Tibial nerve (tissue), 4 donors: ENCODE data around the gene CORO1C.

Experiments
- CTCF ChIP-seq, 5 experiments: fragments of 200-600 bp in 3 of 5; fragments of 450-650 bp in 2 of 5; sonication (generic) in 3 of 5; IDR thresholded peaks; one replicate each; pipeline ENCODE4 v1.5.1; 2016 to 2019; ENCODE audit warnings: antibody characterized with exemption in 5 of 5, mild to moderate bottlenecking in 3 of 5, moderate library complexity in 2 of 5
- EP300 ChIP-seq, 2 donors: sonication (generic); formaldehyde crosslinking; IDR thresholded peaks; one replicate each; pipeline ENCODE4 v1.6.1; 2017; ENCODE audit warnings: antibody characterized with exemption in 2 of 2, mild to moderate bottlenecking in 1 of 2
- POLR2A ChIP-seq, 2 donors: fragments of 450-650 bp; IDR thresholded peaks; one replicate each; pipeline ENCODE4 v1.6.1; 2017; ENCODE audit warnings: antibody characterized with exemption in 2 of 2, mild to moderate bottlenecking in 2 of 2, moderate library complexity in 2 of 2

GRCh38 chr12:108622421-108622820 lies 108.9 kb downstream of the CORO1C start:
- TF ChIP-seq CTCF (IDR thresholded peaks at IDR 0.05) = no peak
- TF ChIP-seq POLR2A (IDR thresholded peaks at IDR 0.05) = no peak
- TF ChIP-seq EP300 (IDR thresholded peaks at IDR 0.05) = no peak
